ENCODE data around the gene CACNA2D2.

DNA sequence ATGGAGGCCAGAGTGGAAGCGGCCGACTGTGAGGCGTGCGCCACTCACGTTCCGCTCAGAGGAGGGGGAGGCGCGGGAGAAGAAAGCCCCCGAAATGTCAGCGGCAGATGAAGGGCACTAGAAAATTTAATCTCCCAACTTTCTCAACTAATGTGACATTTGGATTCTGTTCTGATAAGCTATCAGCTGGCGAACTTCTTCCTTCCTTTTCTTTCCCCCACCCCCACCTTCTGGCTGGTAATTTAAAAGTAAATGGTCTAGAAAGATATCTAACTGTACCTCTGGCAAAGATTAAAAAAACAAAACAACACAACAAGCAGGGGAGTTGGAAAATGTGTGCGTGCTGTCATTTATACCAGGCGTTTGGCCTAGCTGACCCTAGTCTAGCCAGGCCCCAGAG lies 117.7 kb downstream of the CACNA2D2 start:
- no peak for TF ChIP-seq POLR2A (IDR thresholded peaks at IDR 0.05; ENCODE audit: low read depth, low read length)
- TF ChIP-seq, protein P1, sequence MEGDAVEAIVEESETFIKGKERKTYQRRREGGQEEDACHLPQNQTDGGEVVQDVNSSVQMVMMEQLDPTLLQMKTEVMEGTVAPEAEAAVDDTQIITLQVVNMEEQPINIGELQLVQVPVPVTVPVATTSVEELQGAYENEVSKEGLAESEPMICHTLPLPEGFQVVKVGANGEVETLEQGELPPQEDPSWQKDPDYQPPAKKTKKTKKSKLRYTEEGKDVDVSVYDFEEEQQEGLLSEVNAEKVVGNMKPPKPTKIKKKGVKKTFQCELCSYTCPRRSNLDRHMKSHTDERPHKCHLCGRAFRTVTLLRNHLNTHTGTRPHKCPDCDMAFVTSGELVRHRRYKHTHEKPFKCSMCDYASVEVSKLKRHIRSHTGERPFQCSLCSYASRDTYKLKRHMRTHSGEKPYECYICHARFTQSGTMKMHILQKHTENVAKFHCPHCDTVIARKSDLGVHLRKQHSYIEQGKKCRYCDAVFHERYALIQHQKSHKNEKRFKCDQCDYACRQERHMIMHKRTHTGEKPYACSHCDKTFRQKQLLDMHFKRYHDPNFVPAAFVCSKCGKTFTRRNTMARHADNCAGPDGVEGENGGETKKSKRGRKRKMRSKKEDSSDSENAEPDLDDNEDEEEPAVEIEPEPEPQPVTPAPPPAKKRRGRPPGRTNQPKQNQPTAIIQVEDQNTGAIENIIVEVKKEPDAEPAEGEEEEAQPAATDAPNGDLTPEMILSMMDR (conservative IDR thresholded peaks at IDR 0.05; ENCODE audit: low read depth, low read length) = no peak
- no peak for TF ChIP-seq ELK1 (IDR thresholded peaks at IDR 0.05; ENCODE audit: borderline replicate concordance, low read depth, low read length)
- no peak for TF ChIP-seq RCOR1 (IDR thresholded peaks at IDR 0.05; ENCODE audit: insufficient replicate concordance, low read length)
- TF ChIP-seq RAD21 (IDR thresholded peaks at IDR 0.05; ENCODE audit: low read length) = no peak
- TF ChIP-seq, protein P2, sequence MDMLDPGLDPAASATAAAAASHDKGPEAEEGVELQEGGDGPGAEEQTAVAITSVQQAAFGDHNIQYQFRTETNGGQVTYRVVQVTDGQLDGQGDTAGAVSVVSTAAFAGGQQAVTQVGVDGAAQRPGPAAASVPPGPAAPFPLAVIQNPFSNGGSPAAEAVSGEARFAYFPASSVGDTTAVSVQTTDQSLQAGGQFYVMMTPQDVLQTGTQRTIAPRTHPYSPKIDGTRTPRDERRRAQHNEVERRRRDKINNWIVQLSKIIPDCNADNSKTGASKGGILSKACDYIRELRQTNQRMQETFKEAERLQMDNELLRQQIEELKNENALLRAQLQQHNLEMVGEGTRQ (IDR thresholded peaks at IDR 0.05; ENCODE audit: low read depth, low read length) = no peak
- TF ChIP-seq RFX5 (IDR thresholded peaks at IDR 0.05; ENCODE audit: low read depth, low read length) = no peak
- TF ChIP-seq MXI1 (IDR thresholded peaks at IDR 0.05; ENCODE audit: borderline replicate concordance, low read depth, low read length) = no peak
- TF ChIP-seq SMC3 (IDR thresholded peaks at IDR 0.05; ENCODE audit: low read depth, low read length) = no peak
